H1 (cell line): ENCODE measurements around the gene CCDC73. TPM values are rescaled to one million over a fixed set of nuclear protein-coding genes. Genes with fewer than 3 reads are reported as not detected.

Experiments
- CTCF ChIA-PET: fragments of 300-600 bp; sonication (Branson Sonifier 250); formaldehyde crosslinking; loops from one replicate; lab custom pipeline; 2021; ENCODE audit not compliant: partially characterized antibody; lab: Charles Lee
- POLR2A ChIA-PET: fragments of 300-600 bp; sonication (Branson Sonifier 250); formaldehyde crosslinking; loops from one replicate; lab custom pipeline; 2021; ENCODE audit warnings: inconsistent platforms; ENCODE audit not compliant: partially characterized antibody; lab: Charles Lee
- DNase-seq, 2 experiments: peaks; one replicate each; pipeline versions ENCODE4 v3.0.0 to v3.0.0-alpha.2; 2010 to 2022; ENCODE audit warnings: low spot score in 2 of 2, low read depth in 1 of 2, mixed read lengths in 1 of 2
- FAIRE-seq: peaks from 2 replicates; lab custom pipeline; 2011; peaks lifted over from hg19 to GRCh38; lab: Jason Lieb, UNC
- H2AFZ ChIP-seq: 2 replicates; pipeline ENCODE4 v1.8.1; 2012; ENCODE audit warnings: low read length, inconsistent platforms
- H2AK5ac ChIP-seq: 2 replicates; pipeline ENCODE4 v1.6.1; 2013; ENCODE audit warnings: low read depth, low read length
- H2BK120ac ChIP-seq: replicated peaks from 2 replicates; pipeline ENCODE3; 2013; ENCODE audit warnings: low read depth, low read length, inconsistent platforms
- H2BK12ac ChIP-seq: 2 replicates; pipeline ENCODE4 v1.6.1; 2013; ENCODE audit warnings: low read depth, low read length
- H2BK15ac ChIP-seq: 2 replicates; pipeline ENCODE4 v1.6.1; 2013; ENCODE audit warnings: low read length
- H2BK20ac ChIP-seq: 2 replicates; pipeline ENCODE4 v1.6.1; 2013; ENCODE audit warnings: low read length
- H2BK5ac ChIP-seq: 2 replicates; pipeline ENCODE4 v1.6.1; 2013; ENCODE audit warnings: low read depth, low read length
- H3K14ac ChIP-seq: 2 replicates; pipeline ENCODE4 v1.6.1; 2013; ENCODE audit warnings: inconsistent platforms; ENCODE audit not compliant: insufficient read length
- H3K18ac ChIP-seq: 2 replicates; pipeline ENCODE4 v1.6.1; 2013; ENCODE audit warnings: low read length; ENCODE audit errors: extremely low read depth
- H3K23ac ChIP-seq: 2 replicates; pipeline ENCODE4 v1.6.1; 2013; ENCODE audit warnings: inconsistent platforms; ENCODE audit not compliant: insufficient read length
- H3K23me2 ChIP-seq: 2 replicates; pipeline ENCODE4 v1.6.1; 2013; ENCODE audit warnings: low read depth, low read length
- H3K27ac ChIP-seq: 2 replicates; pipeline ENCODE4 v1.6.1; 2011; ENCODE audit warnings: low read depth, low read length, inconsistent platforms
- H3K27me3 ChIP-seq, 4 experiments: replicated peaks in 1 of 4; 1 replicate in 1 of 4; 2 replicates in 3 of 4; pipeline versions ENCODE4 v1.6.1 to v1.8.1; 2011 to 2013; ENCODE audit warnings: low read length in 3 of 4, mild to moderate bottlenecking in 3 of 4, inconsistent platforms in 2 of 4, mixed read lengths in 2 of 4, moderate library complexity in 1 of 4; ENCODE audit not compliant: control insufficient read depth in 3 of 4, insufficient read depth in 3 of 4; ENCODE audit errors: extremely low read depth in 1 of 4
- H3K36me3 ChIP-seq, 4 experiments: 2 replicates each; pipeline versions ENCODE4 v1.6.1 to v1.8.1; 2011 to 2013; ENCODE audit warnings: mild to moderate bottlenecking in 4 of 4, low read length in 3 of 4, moderate library complexity in 2 of 4, control low read depth in 1 of 4, inconsistent platforms in 1 of 4; ENCODE audit not compliant: insufficient read depth in 4 of 4, control insufficient read depth in 2 of 4
- H3K4ac ChIP-seq: replicated peaks from 2 replicates; pipeline ENCODE3; 2013; ENCODE audit warnings: low read length, low read depth, mixed read lengths, inconsistent platforms; ENCODE audit not compliant: insufficient read length
- H3K4me1 ChIP-seq, 4 experiments: replicated peaks in 1 of 4; 1 replicate in 1 of 4; 2 replicates in 3 of 4; pipeline versions ENCODE4 v1.6.1 to v1.8.1; 2011 to 2013; ENCODE audit warnings: low read length in 3 of 4, inconsistent platforms in 2 of 4, mixed read lengths in 1 of 4; ENCODE audit not compliant: insufficient read depth in 4 of 4, control insufficient read depth in 3 of 4
- H3K4me2 ChIP-seq, 2 experiments: 2 replicates each; pipeline versions ENCODE4 v1.6.1 to v1.8.1; 2011 to 2013; ENCODE audit warnings: low read depth in 2 of 2, low read length in 2 of 2, control low read depth in 1 of 2, inconsistent platforms in 1 of 2, mild to moderate bottlenecking in 1 of 2; ENCODE audit not compliant: insufficient read depth in 1 of 2
- H3K4me3 ChIP-seq, 4 experiments: fragments of 200-600, 300-600 bp in 1 of 4; sonication (generic), shearing (Covaris generic), sonication (Bioruptor Twin) in 1 of 4; 2 replicates each; pipeline versions ENCODE4 v1.5.1 to v1.8.1; 2011 to 2016; ENCODE audit warnings: low read length in 4 of 4, low read depth in 3 of 4, control low read depth in 2 of 4, inconsistent platforms in 2 of 4, mild to moderate bottlenecking in 2 of 4, mixed read lengths in 1 of 4, moderate library complexity in 1 of 4; ENCODE audit not compliant: insufficient read depth in 2 of 4; ENCODE audit errors: extremely low read depth in 1 of 4
- H3K56ac ChIP-seq: replicated peaks from 2 replicates; pipeline ENCODE3; 2013; ENCODE audit warnings: low read depth, mild to moderate bottlenecking, mixed read lengths, low read length, inconsistent platforms; ENCODE audit not compliant: insufficient read length
- H3K79me1 ChIP-seq: 2 replicates; pipeline ENCODE4 v1.6.1; 2013; ENCODE audit warnings: low read depth, low read length, control low read depth
- H3K79me2 ChIP-seq, 2 experiments: 2 replicates each; pipeline versions ENCODE4 v1.6.1 to v1.8.1; 2012 to 2013; ENCODE audit warnings: low read length in 2 of 2, mild to moderate bottlenecking in 2 of 2, inconsistent platforms in 1 of 2; ENCODE audit not compliant: insufficient read depth in 2 of 2, control insufficient read depth in 1 of 2
- H3K9ac ChIP-seq, 4 experiments: replicated peaks in 1 of 4; 1 replicate in 1 of 4; 2 replicates in 3 of 4; pipeline versions ENCODE4 v1.6.1 to v1.8.1; 2011 to 2013; ENCODE audit warnings: low read depth in 3 of 4, low read length in 3 of 4, control low read depth in 2 of 4, mild to moderate bottlenecking in 2 of 4, moderate library complexity in 2 of 4, inconsistent platforms in 1 of 4; ENCODE audit errors: extremely low read depth in 1 of 4
- H3K9me3 ChIP-seq, 2 experiments: 2 replicates each; pipeline versions ENCODE4 v1.6.1 to v1.8.1; 2012 to 2013; ENCODE audit warnings: mild to moderate bottlenecking in 2 of 2, moderate library complexity in 2 of 2, control low read depth in 1 of 2, inconsistent platforms in 1 of 2, low read depth in 1 of 2, low read length in 1 of 2, mixed read lengths in 1 of 2; ENCODE audit not compliant: insufficient read depth in 2 of 2
- H4K20me1 ChIP-seq, 2 experiments: replicated peaks in 1 of 2; 2 replicates each; pipeline versions ENCODE3 to v1.8.1; 2011 to 2013; ENCODE audit warnings: inconsistent platforms in 2 of 2, low read length in 2 of 2, mild to moderate bottlenecking in 1 of 2; ENCODE audit not compliant: insufficient read depth in 2 of 2, control insufficient read depth in 1 of 2
- H4K5ac ChIP-seq: 2 replicates; pipeline ENCODE4 v1.6.1; 2013; ENCODE audit warnings: low read length, low read depth, mixed read lengths, inconsistent platforms; ENCODE audit not compliant: insufficient read length
- H4K8ac ChIP-seq: 2 replicates; pipeline ENCODE4 v1.8.0; 2013; ENCODE audit warnings: mild to moderate bottlenecking, moderate library complexity, low read length, inconsistent platforms; ENCODE audit not compliant: insufficient read depth; ENCODE audit errors: extremely low read depth
- H4K91ac ChIP-seq: replicated peaks from 2 replicates; pipeline ENCODE3; 2013; ENCODE audit warnings: low read length, mixed read lengths, inconsistent platforms; ENCODE audit not compliant: insufficient read length
- BRCA1 ChIP-seq: IDR thresholded peaks from 2 replicates; pipeline ENCODE4 v1.6.1; 2012; ENCODE audit warnings: low read depth, low read length, improper control_type of control experiment
- CBX5 ChIP-seq: fragments of 300-800, 300-1000 bp; sonication (generic); IDR thresholded peaks from 2 replicates; pipeline ENCODE4 v1.7.1; 2016; ENCODE audit warnings: antibody characterized with exemption, low read length, low read depth
- CHD2 ChIP-seq: IDR thresholded peaks from 2 replicates; pipeline ENCODE4 v1.6.1; 2012; ENCODE audit warnings: low read length, improper control_type of control experiment
- NRF1 ChIP-seq: IDR thresholded peaks from 2 replicates; pipeline ENCODE4 v1.6.1; 2011; ENCODE audit warnings: mild to moderate bottlenecking, low read depth, low read length, improper control_type of control experiment
- POLR2A ChIP-seq, 2 experiments: IDR thresholded peaks; 1 replicate in 1 of 2; 2 replicates in 1 of 2; pipeline ENCODE4 v1.6.1; 2011; ENCODE audit warnings: low read depth in 2 of 2, low read length in 2 of 2, mild to moderate bottlenecking in 2 of 2; ENCODE audit errors: control extremely low read depth in 1 of 2
- POU5F1 ChIP-seq: IDR thresholded peaks from 2 replicates; pipeline ENCODE4 v1.6.1; 2011; ENCODE audit warnings: low read depth, mild to moderate bottlenecking, low read length, moderate library complexity
- RFX5 ChIP-seq: IDR thresholded peaks from 2 replicates; pipeline ENCODE4 v1.6.1; 2011; ENCODE audit warnings: low read depth, low read length, improper control_type of control experiment, borderline replicate concordance
- SP1 ChIP-seq: IDR thresholded peaks from 2 replicates; pipeline ENCODE4 v1.6.1; 2011; ENCODE audit warnings: low read depth, low read length
- SRF ChIP-seq: IDR thresholded peaks from 2 replicates; pipeline ENCODE4 v1.6.1; 2011; ENCODE audit warnings: mild to moderate bottlenecking, low read depth, low read length, moderate library complexity
- TAF1 ChIP-seq: IDR thresholded peaks from 2 replicates; pipeline ENCODE4 v1.6.1; 2011; ENCODE audit warnings: mild to moderate bottlenecking, low read depth, low read length
- TBP ChIP-seq: IDR thresholded peaks from 2 replicates; pipeline ENCODE4 v1.6.1; 2011; ENCODE audit warnings: low read depth, low read length, improper control_type of control experiment
- TCF12 ChIP-seq: IDR thresholded peaks from 2 replicates; pipeline ENCODE4 v1.6.1; 2011; ENCODE audit warnings: low read depth, mild to moderate bottlenecking, low read length
- WGBS, 2 experiments: shearing (Covaris generic) in 1 of 2; methylation state at CpG; one replicate each; pipeline versions ENCODE4 v1.1.6 to v1.1.7; 2013 to 2015; ENCODE audit warnings: low lambda C conversion rate in 2 of 2, mixed read lengths in 2 of 2, inconsistent platforms in 1 of 2, low coverage in 1 of 2, missing lambda C conversion rate in 1 of 2; ENCODE audit not compliant: insufficient replicate concordance in 2 of 2, insufficient coverage in 1 of 2, insufficient read length in 1 of 2; ENCODE audit errors: extremely low coverage in 1 of 2, missing lambda C conversion rate in 1 of 2; 5-methylcytosine and 5-hydroxymethylcytosine counted together
- polyA plus RNA-seq, 7 experiments: library from polyadenylated mRNA; depleted of rRNA in 3 of 7; stranded (reverse) in 5 of 7; unstranded in 2 of 7; fragments of >200 nt in 5 of 7; fragments of 200-250 nt in 2 of 7; gene quantifications; 1 replicate in 5 of 7; 2 replicates in 1 of 7; 4 replicates in 1 of 7; pipeline versions ENCODE4 v1.2.1 to v1.2.3, GENCODE V29; 2011 to 2013; ENCODE audit warnings: missing spikeins in 2 of 7, mixed read lengths in 2 of 7
- total RNA-seq: library from RNA; stranded (reverse); fragmentation: NEBNext Ultra II Directional; extraction: Animal tissue kit (Norgen Biotek cat#: 25700); gene quantifications from 2 replicates; pipeline ENCODE4 v1.2.1, GENCODE V29; 2021
- TF ChIP-seq, protein P1 (sequence below): IDR thresholded peaks from 2 replicates; pipeline ENCODE4 v1.6.1; 2012; ENCODE audit warnings: inconsistent platforms
- TF ChIP-seq, protein P2 (sequence below): IDR thresholded peaks from 2 replicates; pipeline ENCODE4 v1.6.1; 2012; ENCODE audit warnings: inconsistent platforms

CCDC73 gene
- total and polyA plus RNA-seq, 2 of the 8 experiments (the other 6 are each of a cell fraction or from before 2014, with no cell fraction given) = not detected

DNA sequence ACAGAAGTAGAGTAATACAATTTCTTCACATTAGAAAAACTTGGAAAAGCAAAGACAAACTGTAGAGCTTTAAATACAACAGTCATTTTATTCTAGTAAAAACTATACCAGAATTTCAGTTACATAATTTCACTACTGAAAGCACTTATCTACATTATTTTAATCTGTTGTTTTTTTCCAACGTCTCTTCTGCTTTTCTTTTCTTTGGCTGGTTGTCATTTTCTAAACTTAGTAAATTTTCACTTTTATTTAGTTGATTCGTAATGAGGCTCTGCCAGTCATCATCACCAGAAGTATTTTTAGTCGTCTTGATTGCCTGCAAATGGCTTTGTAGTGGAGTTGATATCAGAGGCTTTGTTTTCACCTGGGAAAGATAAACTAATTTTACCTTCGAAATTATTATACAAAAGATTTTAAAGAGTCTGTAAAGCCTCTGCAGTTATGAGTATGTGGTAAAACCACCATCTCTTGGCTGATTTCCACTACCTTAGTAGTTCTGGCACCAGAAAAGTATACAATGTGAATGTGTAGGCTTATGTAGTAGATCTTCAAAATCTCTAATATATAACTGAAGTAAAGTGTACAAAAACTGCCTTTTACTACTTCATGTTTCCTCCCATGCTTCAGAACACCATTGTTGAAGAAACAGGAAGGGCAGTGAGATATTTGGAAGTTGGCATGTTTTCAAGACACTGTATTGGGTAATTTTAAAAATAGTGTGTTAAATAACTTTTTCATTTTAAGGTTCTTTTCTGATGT is 191.6 kb downstream of the CCDC73 start:
- no peak overlapping the region for H4K5ac ChIP-seq
- no peak overlapping the region for H2BK5ac ChIP-seq
- H3K4me2 ChIP-seq = no peak overlapping the region
- WGBS, 2 experiments = 83% methylated on average over 4 of the region's 4 CpGs; no CpG with 5 or more reads in 1 of the 2 experiments
- H4K20me1 ChIP-seq = no peaks in the 10 kb centered on the region
- H3K27ac ChIP-seq = no peak overlapping the region
- no peak overlapping the region for H2BK15ac ChIP-seq
- H3K23ac ChIP-seq = no peak overlapping the region
- H2BK20ac ChIP-seq = no peak overlapping the region
- H3K9ac ChIP-seq = no peak overlapping the region
- H4K91ac ChIP-seq = no peak overlapping the region
- H2AFZ ChIP-seq = no peak overlapping the region
- no peak overlapping the region for H3K4ac ChIP-seq
- H3K23me2 ChIP-seq = no peaks in the 10 kb centered on the region
- H3K9me3 ChIP-seq = 0 out of 4 replicates have a peak, but pooled peaks cover 0 to 2% of the 10 kb centered on the region in 2 experiments
- no peak for FAIRE-seq
- H3K79me2 ChIP-seq = no peaks in the 10 kb centered on the region
- no peaks in the 10 kb centered on the region for H3K79me1 ChIP-seq
- no peak overlapping the region for H3K14ac ChIP-seq
- no peak overlapping the region for H4K8ac ChIP-seq
- ChIA-PET POLR2A (no interaction called here), CTCF (no interaction called here)
- no peak for DNase-seq
- H2BK120ac ChIP-seq = no peak overlapping the region
- no peak overlapping the region for H3K4me3 ChIP-seq
- H3K56ac ChIP-seq = no peak overlapping the region
- peaks cover 5 to 75% (median 46%) of the 10 kb centered on the region in 4 experiments for H3K36me3 ChIP-seq
- 0 out of 7 replicates have a peak, but pooled peaks cover 0 to under 1% (median 0%) of the 10 kb centered on the region in 4 experiments for H3K4me1 ChIP-seq
- H3K18ac ChIP-seq = no peak overlapping the region
- no peak overlapping the region for H2AK5ac ChIP-seq
- no peak overlapping the region for H2BK12ac ChIP-seq
- H3K27me3 ChIP-seq = no peaks in the 10 kb centered on the region
- no peak for TF ChIP-seq SRF
- no peak for TF ChIP-seq RFX5
- TF ChIP-seq, protein P1, sequence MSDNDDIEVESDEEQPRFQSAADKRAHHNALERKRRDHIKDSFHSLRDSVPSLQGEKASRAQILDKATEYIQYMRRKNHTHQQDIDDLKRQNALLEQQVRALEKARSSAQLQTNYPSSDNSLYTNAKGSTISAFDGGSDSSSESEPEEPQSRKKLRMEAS = no peak
- TF ChIP-seq POU5F1 = no peak
- no peak for TF ChIP-seq CHD2
- no peak for TF ChIP-seq POLR2A (IDR thresholded peaks at IDR 0.05; ENCODE audit: control extremely low read depth in 1 of 2, low read depth in 2 of 2, low read length in 2 of 2)
- no peak for TF ChIP-seq NRF1
- no peak for TF ChIP-seq TCF12
- TF ChIP-seq TBP = no peak
- TF ChIP-seq, protein P2, sequence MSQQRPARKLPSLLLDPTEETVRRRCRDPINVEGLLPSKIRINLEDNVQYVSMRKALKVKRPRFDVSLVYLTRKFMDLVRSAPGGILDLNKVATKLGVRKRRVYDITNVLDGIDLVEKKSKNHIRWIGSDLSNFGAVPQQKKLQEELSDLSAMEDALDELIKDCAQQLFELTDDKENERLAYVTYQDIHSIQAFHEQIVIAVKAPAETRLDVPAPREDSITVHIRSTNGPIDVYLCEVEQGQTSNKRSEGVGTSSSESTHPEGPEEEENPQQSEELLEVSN = no peak
- TF ChIP-seq TAF1 = no peak
- TF ChIP-seq BRCA1 = no peak
- no peak for TF ChIP-seq SP1
- TF ChIP-seq CBX5 = no peak
